Measurements from ENCODE around the gene ADCY10. TPM values are rescaled to one million over a fixed set of nuclear protein-coding genes. Genes with fewer than 3 reads are reported as not detected.

ADCY10 gene
- total RNA-seq, 1 donor from 2014 or later = not detected

DNA sequence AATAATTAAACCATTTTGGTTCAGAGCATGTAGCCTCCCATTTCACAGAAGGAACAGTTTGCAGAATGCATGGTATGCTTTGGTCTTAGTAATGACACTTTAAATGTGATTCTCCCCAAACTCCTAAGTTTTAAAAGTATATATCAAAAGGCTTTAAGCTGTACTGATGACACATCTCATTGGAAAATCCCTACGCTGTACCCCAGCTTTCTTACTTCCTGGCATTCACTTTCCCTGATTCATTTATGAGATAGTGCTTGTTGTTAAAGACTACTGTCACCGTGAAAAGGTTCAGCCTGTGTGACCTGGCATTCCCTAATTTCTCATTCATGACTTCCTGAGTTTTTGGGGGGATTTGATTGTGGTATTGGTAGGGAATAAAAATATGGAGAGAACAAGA lies 138.8 kb downstream of the ADCY10 start:
- no peak overlapping the region for H3K4me3 ChIP-seq
- H3K27me3 ChIP-seq = no peaks in the 10 kb centered on the region
- H3K27ac ChIP-seq = no peak overlapping the region
- no peaks in the 10 kb centered on the region for H3K9me3 ChIP-seq
- peaks cover 25% of the 10 kb centered on the region for H3K4me1 ChIP-seq
- DNase-seq (ENCODE audit: extremely low spot score in 2 of 2) = no peak
- H3K36me3 ChIP-seq = peaks cover 0 to 10% of the 10 kb centered on the region in 2 donors
- TF ChIP-seq POLR2AphosphoS5 (IDR thresholded peaks at IDR 0.05; ENCODE audit: insufficient read depth in 1 of 2, low read depth in 1 of 2) (no peak), POLR2A (IDR thresholded peaks at IDR 0.05) (no peak)
- intact Hi-C loops (cut with DNase I) = no loop called here

DNA sequence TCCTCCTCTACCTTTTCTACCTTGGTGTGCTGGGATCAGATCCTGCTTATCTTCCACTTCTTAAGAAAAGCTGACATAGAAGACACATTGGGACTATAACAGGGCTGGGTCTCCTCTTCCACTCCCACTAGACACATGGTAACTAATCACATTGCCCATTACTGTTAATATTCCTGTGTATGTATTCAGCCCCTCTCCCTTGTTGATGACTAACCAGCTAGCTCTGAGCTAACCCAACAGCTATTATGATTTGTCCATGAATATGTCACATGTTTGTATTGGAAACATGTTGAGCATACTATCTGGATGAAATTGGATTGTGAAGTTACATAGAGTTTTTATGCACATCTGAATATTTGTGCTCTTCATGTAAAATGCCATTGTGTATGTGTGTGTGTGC lies 139.2 kb downstream of the ADCY10 start:
- peaks cover 0 to 10% of the 10 kb centered on the region in 2 donors for H3K36me3 ChIP-seq
- no peaks in the 10 kb centered on the region for H3K9me3 ChIP-seq
- TF ChIP-seq POLR2A (IDR thresholded peaks at IDR 0.05) (no peak), POLR2AphosphoS5 (IDR thresholded peaks at IDR 0.05; ENCODE audit: insufficient read depth in 1 of 2, low read depth in 1 of 2) (no peak)
- H3K27ac ChIP-seq = no peak overlapping the region
- H3K4me3 ChIP-seq = no peak overlapping the region
- peaks cover 25% of the 10 kb centered on the region for H3K4me1 ChIP-seq
- DNase-seq (ENCODE audit: extremely low spot score in 2 of 2) = no peak
- H3K27me3 ChIP-seq = no peaks in the 10 kb centered on the region
- intact Hi-C loops (cut with DNase I) = no loop called here

DNA sequence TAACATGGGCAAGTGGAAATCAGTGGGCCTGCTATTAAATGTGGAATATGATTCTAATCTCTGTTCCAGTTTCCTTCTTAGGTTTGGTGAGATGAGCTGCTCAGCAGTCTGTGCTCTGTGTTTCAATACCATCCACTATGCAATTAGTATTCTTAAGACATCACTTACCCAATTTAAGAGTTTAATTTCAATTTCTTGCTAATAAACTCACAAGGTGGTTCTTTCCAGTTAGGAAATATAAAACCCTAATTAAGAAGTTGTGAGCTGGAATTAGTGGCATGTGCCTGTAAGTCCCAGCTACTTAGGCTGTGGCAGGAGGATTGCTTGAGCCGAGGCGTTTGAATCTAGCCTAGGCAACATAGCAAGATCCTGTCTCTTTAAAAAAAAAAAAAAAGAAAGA lies 140.4 kb downstream of the ADCY10 start:
- Histone ChIP-seq H3K9me3 (no peaks in the 10 kb centered on the region), H3K4me1 (peaks cover 25% of the 10 kb centered on the region), H3K27me3 (no peaks in the 10 kb centered on the region), H3K4me3 (no peak overlapping the region), H3K36me3 (peaks cover 0 to 15% of the 10 kb centered on the region in 2 donors), H3K27ac (no peak overlapping the region)
- no peak for TF ChIP-seq POLR2A (IDR thresholded peaks at IDR 0.05)
- TF ChIP-seq CTCF (IDR thresholded peaks at IDR 0.05) = no peak
- TF ChIP-seq POLR2AphosphoS5 (IDR thresholded peaks at IDR 0.05; ENCODE audit: insufficient read depth in 1 of 2, low read depth in 1 of 2) = no peak
- DNase-seq (ENCODE audit: extremely low spot score in 2 of 2) = no peak
- intact Hi-C loops (cut with DNase I) = no loop called here

GRCh38 chr1:167772436-167772835 lies 141.5 kb downstream of the ADCY10 start:
- H3K4me1 ChIP-seq = peaks cover 25% of the 10 kb centered on the region
- no peak for TF ChIP-seq CTCF (IDR thresholded peaks at IDR 0.05)
- H3K27me3 ChIP-seq = no peaks in the 10 kb centered on the region
- no peaks in the 10 kb centered on the region for H3K9me3 ChIP-seq
- H3K4me3 ChIP-seq = no peak overlapping the region
- intact Hi-C loops (cut with DNase I) = no loop called here
- DNase-seq (ENCODE audit: extremely low spot score in 2 of 2) = no peak
- peaks cover 0 to 15% of the 10 kb centered on the region in 2 donors for H3K36me3 ChIP-seq
- no peak overlapping the region for H3K27ac ChIP-seq

GRCh38 chr1:167770127-167770526 lies 143.8 kb downstream of the ADCY10 start:
- TF ChIP-seq POLR2A (IDR thresholded peaks at IDR 0.05) = no peak
- no peak for TF ChIP-seq CTCF (IDR thresholded peaks at IDR 0.05)
- no peak for TF ChIP-seq POLR2AphosphoS5 (IDR thresholded peaks at IDR 0.05; ENCODE audit: insufficient read depth in 1 of 2, low read depth in 1 of 2)
- Histone ChIP-seq H3K9me3 (no peaks in the 10 kb centered on the region), H3K27me3 (no peaks in the 10 kb centered on the region), H3K4me1 (peaks cover 11% of the 10 kb centered on the region), H3K27ac (no peak overlapping the region), H3K4me3 (no peak overlapping the region), H3K36me3 (peaks cover 0 to 33% of the 10 kb centered on the region in 2 donors)
- intact Hi-C loops (cut with DNase I) = no loop called here
- DNase-seq (ENCODE audit: extremely low spot score in 2 of 2) = no peak

- H3K36me3 ChIP-seq = peaks cover 0 to 33% of the 10 kb centered on the region in 2 donors
- no peak overlapping the region for H3K27ac ChIP-seq
- DNase-seq (ENCODE audit: extremely low spot score in 2 of 2) = no peak
- peaks cover 21% of the 10 kb centered on the region for H3K4me1 ChIP-seq
- H3K4me3 ChIP-seq = no peak overlapping the region
- no peak for TF ChIP-seq POLR2A (IDR thresholded peaks at IDR 0.05)
- intact Hi-C loops (cut with DNase I) = no loop called here
- no peaks in the 10 kb centered on the region for H3K9me3 ChIP-seq
- no peaks in the 10 kb centered on the region for H3K27me3 ChIP-seq
Measured at GRCh38 chr1:167767761-167768160, 146.2 kb downstream of the ADCY10 start.

DNA sequence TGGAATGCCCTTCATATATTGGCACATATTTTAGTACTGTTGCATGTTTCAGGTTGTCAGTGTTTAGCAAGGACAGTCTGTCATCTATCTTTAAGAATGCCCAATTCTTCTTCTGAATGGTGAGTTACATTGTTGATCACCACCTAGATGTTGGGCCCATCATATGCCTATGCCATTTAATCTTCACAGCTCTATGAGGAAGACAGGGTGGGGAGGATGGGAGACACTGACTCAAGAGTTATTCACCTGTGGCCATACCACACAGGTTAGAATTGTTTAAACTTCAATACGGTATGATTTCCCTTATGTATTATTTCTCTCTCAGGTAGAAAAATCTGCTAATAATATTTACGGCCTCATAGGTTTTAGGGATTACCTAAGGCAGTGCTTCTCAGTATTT lies 147.4 kb downstream of the ADCY10 start:
- TF ChIP-seq POLR2AphosphoS5 (IDR thresholded peaks at IDR 0.05; ENCODE audit: insufficient read depth in 1 of 2, low read depth in 1 of 2) (no peak), POLR2A (IDR thresholded peaks at IDR 0.05) (no peak), CTCF (IDR thresholded peaks at IDR 0.05) (no peak)
- intact Hi-C loops (cut with DNase I) = no loop called here
- H3K27me3 ChIP-seq = no peaks in the 10 kb centered on the region
- peaks cover 21% of the 10 kb centered on the region for H3K4me1 ChIP-seq
- H3K36me3 ChIP-seq = peaks cover 0 to 26% of the 10 kb centered on the region in 2 donors
- no peak overlapping the region for H3K4me3 ChIP-seq
- H3K27ac ChIP-seq = no peak overlapping the region
- DNase-seq (ENCODE audit: extremely low spot score in 2 of 2) = no peak
- H3K9me3 ChIP-seq = no peaks in the 10 kb centered on the region

All from vagina (tissue), 2 donors.